Ammon's horn (tissue), 1 donor: ENCODE data around the gene ARHGAP9.
"Not testable (repeated sequence)": the region's sequence is repeated elsewhere in the genome, so short reads cannot be mapped to it uniquely, and the experiment has no call there.

Experiments used
- DNase-seq: peaks from one replicate; pipeline ENCODE4 v3.0.0-alpha.2; 2016; ENCODE audit warnings: low spot score

The ARHGAP9 gene

DNA sequence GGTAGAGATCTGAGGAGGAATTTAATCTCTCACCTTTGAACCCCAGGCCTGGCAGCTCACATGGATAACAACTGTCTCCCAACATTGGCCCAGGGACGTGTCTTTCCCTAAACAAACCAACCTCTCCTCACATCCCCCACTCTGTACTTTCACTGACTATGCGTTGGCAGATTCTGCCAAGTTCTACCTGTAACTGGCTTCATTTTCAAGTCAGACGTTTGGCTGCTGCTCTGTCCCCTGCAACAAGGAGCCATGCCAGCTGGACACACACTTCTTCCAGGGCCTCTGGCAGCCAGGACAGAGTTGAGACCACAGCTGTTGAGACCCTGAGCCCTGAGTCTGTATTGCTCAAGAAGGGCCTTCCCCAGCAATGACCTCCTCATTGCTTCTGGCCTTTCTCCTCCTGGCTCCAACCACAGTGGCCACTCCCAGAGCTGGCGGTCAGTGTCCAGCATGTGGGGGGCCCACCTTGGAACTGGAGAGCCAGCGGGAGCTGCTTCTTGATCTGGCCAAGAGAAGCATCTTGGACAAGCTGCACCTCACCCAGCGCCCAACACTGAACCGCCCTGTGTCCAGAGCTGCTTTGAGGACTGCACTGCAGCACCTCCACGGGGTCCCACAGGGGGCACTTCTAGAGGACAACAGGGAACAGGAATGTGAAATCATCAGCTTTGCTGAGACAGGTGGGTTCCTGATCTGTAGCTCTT is 45.0 kb downstream of the ARHGAP9 start, which contains the start of gene INHBC:
TSS of gene INHBC (plus strand) at position 268 of the 707 bp plus-strand sequence. CDS start at position 371, 103 bp downstream.
- no peak for DNase-seq

DNA sequence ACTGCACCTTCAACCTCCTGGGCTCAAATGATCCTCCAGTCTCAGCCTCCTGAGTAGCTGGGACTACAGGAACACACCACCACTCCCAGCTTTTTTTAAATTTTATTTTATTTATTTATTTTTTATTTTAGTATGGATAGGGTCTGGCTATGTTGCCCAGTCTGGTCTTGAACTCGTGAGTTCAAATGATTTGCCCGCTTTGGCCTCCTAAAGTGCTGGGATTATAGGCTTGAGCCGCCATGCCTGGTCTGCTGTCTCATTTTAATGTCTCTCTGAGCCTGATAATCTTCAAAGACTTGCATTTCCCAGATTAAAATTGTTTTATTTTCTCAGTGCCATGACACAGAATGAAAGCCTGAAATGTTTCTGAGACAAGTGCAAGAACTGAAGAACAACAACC is 46.3 kb downstream of the ARHGAP9 start:
- DNase-seq, result no peak

DNA sequence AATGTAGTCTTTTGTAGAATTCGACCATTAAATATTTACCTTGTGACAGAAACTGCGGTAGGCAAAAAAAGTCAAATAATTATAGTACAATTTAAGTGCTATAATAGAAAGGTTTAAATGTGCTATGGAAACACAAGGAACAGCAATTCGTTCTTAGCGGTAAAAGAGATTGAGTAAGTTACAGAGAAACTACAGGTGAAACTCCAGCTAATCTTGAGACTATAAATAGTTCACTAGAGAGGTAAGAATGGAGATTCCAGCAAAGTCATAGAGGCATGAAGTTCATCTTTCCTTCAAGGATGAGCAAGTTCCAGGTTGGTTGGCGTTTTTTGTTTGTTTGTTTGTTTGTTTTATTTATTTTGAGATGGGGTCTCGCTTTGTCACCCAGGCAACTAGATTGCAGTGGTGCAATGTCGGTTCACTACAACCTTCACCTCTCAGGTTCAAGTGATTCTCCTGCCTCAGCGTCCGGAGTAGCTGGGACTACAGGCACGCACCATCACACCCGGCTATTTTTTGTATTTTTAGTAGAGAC is 47.9 kb downstream of the ARHGAP9 start:
- no peak for DNase-seq

DNA sequence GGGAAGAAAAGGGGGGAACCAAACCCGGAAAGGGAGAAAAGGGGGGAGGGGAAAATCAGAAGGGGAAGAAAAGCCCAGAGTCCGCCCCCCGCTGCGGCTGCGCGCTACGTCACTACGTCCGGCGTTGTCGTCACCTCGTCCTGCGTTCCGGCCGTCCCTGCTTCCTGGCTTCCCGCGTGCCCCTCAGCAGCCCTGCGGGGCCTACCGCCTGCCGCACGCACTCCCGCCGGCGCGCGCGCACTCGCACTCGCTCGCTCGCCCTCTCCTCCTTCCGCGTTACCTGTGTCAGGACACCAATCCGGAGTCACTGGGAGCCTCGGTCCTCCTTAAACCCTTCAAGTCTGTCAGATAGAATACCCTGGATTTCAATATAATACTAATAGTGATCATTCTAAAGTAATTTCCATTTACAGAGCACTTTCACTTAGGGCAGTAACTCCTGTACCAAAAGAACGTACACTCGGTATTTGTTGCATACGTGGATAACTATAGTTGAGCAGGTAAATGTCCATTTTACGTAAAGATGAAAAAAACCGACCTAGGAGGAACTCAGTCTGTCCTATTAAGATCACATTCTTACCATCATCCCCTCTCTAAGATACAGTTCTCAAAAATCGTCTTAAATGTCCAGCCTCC is 48.6 kb downstream of the ARHGAP9 start, which contains the start of gene R3HDM2:
TSS of gene R3HDM2 (minus strand) at position 113 of the 636 bp plus-strand sequence. CDS start 120,615 bp downstream, outside the sequence.
- DNase-seq, result peak; percentile 98

DNA sequence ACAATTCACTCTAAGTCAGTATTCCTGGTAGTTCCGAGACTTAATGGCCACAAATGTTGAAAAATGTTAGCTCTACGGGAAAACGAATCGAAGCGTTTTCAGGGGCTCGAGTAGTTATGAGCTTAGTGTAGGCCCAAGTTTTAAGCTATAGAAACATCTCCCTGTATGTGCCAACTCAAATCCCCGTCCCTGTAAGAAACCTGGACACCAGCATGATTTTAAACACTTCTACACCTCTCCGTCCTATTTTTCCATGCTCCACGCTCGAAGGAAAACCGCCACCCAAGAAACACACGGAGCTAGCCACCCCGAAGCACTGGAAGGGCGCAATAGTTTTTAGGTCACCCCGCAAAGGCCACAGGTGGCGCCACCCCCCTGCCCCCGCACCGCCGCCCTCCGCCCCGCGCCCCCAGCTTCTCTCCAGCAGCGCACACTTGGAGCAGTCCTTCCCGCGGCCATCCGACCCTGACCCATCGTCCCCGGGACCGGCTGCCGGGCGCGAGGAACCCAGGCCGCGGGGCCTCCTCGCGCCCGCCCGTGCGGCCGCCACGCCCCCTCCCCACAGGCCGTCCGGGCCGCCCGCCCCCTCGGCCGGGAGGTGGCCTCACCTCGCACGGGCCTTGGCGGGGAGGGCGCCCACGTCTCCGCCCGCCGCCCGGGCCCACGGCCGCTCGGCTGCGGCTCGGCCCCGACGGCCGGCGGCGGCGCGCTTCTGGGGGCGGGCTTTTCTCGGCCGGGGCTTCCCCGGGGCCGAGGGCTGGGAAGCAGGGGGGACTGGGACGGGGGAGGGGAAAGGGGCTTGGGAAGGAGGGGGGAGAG is 49.3 kb downstream of the ARHGAP9 start:
- DNase-seq, result peak; percentile 28

DNA sequence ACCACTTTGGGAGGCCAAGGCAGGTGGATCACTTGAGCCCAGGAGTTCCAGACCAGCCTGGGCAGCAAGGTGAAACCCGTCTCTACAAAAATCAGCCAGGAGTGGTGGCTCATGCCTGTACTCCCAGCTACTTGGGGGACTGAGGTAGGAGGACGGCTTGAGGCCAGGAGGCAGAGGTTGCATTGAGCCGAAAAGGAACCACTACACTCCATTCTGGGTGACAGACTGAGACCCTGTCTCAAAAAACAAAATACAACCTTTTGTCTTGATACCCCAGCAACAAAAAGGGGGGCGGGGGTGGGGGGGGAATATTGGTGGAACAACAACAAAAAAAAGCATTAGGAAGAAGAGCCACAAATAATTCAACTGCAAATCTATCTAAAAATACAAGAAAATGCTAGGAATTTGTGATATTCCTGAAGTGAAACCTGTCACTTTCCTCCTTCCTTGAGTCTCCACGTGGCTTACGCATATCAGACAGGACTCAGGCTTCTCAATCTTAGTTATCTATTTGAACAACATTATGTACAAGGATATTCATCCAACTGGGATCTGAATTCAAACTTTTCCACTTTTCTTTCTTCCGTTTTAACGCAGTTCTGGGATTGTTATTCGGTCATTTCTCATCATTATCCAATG is 50.1 kb downstream of the ARHGAP9 start:
- no peak for DNase-seq

DNA sequence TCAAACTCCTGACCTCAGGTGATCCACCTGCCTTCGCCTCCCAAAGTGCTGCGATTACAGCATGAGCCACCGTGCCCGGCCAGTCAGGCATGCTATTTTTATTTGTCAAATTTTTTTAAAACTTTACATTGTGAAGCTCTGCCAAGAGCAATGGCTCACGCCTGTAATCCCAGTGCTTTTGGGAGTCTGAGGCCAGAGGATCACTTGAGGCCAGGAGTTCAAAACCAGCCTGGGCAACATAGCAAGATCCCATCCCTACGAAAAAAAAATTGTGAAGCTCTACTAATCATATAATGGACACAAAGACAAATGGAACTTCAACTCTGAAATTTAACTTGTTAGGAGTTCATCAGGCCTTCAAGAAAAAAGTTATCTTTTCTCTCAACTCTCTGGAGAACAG is 50.7 kb downstream of the ARHGAP9 start:
- no peak for DNase-seq

DNA sequence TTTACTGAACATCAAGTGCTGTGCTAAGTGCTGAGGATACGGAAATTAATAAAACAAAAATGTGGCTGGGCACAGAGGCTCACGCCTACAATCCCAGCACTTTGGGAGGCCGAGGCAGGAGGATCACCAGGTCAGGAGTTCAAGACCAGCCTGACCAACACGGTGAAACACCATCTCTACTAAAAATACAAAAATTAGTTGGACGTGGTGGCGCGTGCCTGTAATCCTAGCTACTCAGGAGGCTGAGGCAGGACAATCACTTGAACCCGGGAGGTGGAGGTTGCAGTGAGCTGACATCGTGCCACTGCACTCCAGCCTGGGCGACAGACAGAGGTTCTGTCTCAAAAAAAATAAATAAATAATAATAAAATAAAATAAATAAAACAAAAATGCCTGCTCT is 52.7 kb downstream of the ARHGAP9 start:
- DNase-seq, result not testable (repeated sequence)
